Subcutaneous abdominal adipose tissue (tissue), 5 donors: ENCODE results near the gene KLF16.

Experiments
- H3K27ac ChIP-seq: one replicate; pipeline ENCODE4 v1.7.0; 2013; ENCODE audit warnings: low read depth, mild to moderate bottlenecking, inconsistent platforms, low read length, moderate library complexity
- H3K27me3 ChIP-seq, 5 donors: one replicate each; pipeline ENCODE4 v1.7.0; 2013; ENCODE audit warnings: low read length in 5 of 5, inconsistent platforms in 1 of 5; ENCODE audit not compliant: control insufficient read depth in 5 of 5, insufficient read depth in 4 of 5
- H3K36me3 ChIP-seq, 5 donors: one replicate each; pipeline ENCODE4 v1.7.0; 2013; ENCODE audit warnings: low read length in 5 of 5; ENCODE audit not compliant: control insufficient read depth in 5 of 5, insufficient read depth in 5 of 5
- H3K4me1 ChIP-seq, 5 donors: one replicate each; pipeline ENCODE4 v1.7.0; 2013; ENCODE audit warnings: low read length in 5 of 5, mild to moderate bottlenecking in 3 of 5, moderate library complexity in 1 of 5; ENCODE audit not compliant: control insufficient read depth in 5 of 5, insufficient read depth in 5 of 5
- H3K4me3 ChIP-seq, 5 donors: one replicate each; pipeline ENCODE4 v1.7.0; 2013; ENCODE audit warnings: low read length in 5 of 5, low read depth in 1 of 5
- H3K9ac ChIP-seq, 5 donors: one replicate each; pipeline ENCODE4 v1.7.0; 2013; ENCODE audit warnings: low read length in 5 of 5, mild to moderate bottlenecking in 4 of 5, moderate library complexity in 3 of 5
- H3K9me3 ChIP-seq, 5 donors: one replicate each; pipeline ENCODE4 v1.7.0; 2013; ENCODE audit warnings: low read length in 5 of 5; ENCODE audit not compliant: control insufficient read depth in 5 of 5
- donor health status: healthy.
- donor health status: healthy.
- donor health status: healthy.
- donor health status: healthy.
- donor health status: healthy.

Gene KLF16

DNA sequence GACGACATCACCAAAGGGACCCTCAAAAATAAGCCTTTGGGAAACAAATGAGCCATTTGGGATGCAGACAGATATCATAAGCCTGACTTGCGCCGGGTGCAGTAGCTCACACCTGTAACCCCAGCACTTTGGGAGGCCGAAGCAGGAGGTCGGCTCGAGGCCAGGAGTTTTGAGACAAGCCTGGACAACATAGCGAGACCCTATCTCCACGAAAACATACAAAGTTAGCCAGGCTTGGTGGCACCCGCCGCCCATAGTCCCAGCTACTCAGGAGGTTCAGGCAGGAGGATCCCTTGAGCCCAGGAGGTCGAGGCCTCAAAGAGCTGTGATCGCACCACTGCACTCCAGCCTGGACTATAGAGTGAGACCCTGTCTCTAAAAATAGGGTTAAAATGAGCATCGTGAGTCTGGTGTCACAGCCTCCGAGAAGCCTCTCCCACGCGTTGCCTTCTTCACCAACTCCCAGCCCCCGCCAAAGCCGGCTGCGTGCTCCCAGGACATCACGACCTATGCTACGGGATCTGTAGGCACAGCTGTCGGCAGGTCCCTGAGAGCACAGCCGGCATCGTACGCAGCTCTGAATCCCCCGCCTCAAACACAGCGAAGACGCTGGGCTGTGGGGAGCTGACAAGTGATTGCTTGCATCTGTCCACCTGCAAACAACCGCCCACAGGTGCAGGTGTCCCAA is 16.7 kb downstream of the KLF16 start:
- Histone ChIP-seq H3K27me3 (peaks cover 0 to 6% (median 0%) of the 10 kb centered on the region in 5 donors), H3K36me3 (peaks cover 0 to 11% (median 7%) of the 10 kb centered on the region in 5 donors), H3K4me1 (peaks cover 16 to 59% (median 52%) of the 10 kb centered on the region in 5 donors), H3K4me3 (peak overlapping the region; percentile 84 to 93 (median 90)), H3K27ac (peak overlapping the region; percentile 93), H3K9ac (peak overlapping the region; percentile 81 to 99 (median 97)), H3K9me3 (no peaks in the 10 kb centered on the region)

DNA sequence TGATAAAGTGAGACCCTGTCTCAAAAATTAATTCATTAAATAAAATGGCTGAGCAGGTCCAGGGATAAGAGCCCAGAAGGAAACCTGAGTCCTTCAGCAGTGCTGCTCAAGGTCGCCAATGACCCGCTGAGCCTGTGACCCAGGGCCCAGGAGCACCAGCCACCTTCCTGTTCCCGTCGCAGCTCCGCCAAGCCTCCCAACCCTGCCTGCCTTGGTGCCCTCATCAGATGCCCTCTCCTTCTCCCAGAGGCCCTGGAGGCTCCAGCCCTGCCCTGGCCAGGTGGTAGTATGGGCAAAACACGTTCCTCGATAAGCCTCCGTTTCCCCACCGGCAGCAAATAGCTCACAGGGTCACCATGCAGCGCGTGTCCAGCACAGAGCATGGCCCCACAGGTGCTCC is 17.7 kb downstream of the KLF16 start:
- Histone ChIP-seq H3K27me3 (no peaks in the 10 kb centered on the region), H3K4me1 (peaks cover 16 to 69% (median 62%) of the 10 kb centered on the region in 5 donors), H3K27ac (no peak overlapping the region), H3K9me3 (no peaks in the 10 kb centered on the region), H3K9ac (peak overlapping the region in 1 of 5 donors; percentile 0), H3K36me3 (peaks cover 0 to 11% (median 7%) of the 10 kb centered on the region in 5 donors), H3K4me3 (no peak overlapping the region)

DNA sequence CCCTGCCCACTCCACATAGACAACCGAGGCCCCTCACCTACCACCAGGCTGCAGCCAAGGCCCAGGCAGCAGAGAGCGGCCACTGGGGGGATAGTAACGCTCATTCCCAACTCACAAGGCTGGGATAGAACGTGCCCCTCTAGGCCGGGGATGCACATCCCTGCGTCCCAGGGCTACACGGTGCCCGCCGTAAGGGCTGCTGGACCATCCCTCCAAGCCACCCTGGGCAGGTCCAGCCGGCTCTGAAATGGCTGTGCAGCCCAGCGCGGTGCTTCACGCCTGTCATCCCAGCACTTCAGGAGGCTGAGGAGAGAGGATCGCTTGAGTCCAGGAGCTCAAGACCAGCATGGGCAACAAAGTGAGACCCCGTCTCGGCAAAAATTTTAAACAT is 18.3 kb downstream of the KLF16 start:
- no peak overlapping the region for H3K9ac ChIP-seq

DNA sequence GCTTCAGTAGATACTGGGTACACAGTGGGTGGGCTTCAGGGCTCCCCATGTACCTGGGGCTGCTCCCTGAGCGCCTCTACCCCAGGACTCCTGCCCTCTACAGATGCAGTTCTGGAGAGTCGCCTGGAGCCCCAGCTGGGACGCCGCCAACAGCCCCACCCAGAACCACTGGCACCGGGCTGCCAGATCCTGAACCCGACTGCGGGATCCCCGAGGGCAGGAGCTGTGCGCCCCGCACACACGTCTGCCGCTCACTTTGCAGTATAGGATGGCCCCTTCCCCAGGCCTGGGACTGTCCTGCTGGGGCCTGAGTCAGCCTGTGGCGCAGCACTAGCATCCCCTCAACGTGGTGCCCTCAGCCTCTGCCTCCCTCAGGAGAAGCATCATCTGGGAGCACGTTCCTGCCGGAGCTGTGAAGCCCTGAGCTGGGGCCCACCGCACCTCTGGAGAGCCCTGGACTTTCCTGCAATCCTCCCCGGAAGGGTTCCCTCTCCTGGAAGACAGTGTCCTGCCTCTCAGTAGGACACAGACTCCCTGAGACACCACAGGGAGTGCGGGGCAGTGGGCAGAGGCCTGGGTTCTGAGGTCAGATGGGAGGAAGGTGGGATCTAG is 18.8 kb downstream of the KLF16 start:
- H3K4me3 ChIP-seq, result no peak overlapping the region
- no peaks in the 10 kb centered on the region for H3K27me3 ChIP-seq
- H3K27ac ChIP-seq, result no peak overlapping the region
- H3K9ac ChIP-seq, result peak overlapping the region in 1 of 5 donors; percentile 26
- peaks cover 0 to 14% (median 7%) of the 10 kb centered on the region in 5 donors for H3K36me3 ChIP-seq
- H3K4me1 ChIP-seq, result peaks cover 18 to 79% (median 73%) of the 10 kb centered on the region in 5 donors
- no peaks in the 10 kb centered on the region for H3K9me3 ChIP-seq

More for the DNA sequence above, 18.3 kb downstream of the KLF16 start:
- Histone ChIP-seq H3K4me1 (peaks cover 18 to 74% (median 68%) of the 10 kb centered on the region in 5 donors), H3K4me3 (no peak overlapping the region), H3K36me3 (peaks cover 0 to 11% (median 7%) of the 10 kb centered on the region in 5 donors), H3K27me3 (no peaks in the 10 kb centered on the region), H3K27ac (no peak overlapping the region), H3K9me3 (no peaks in the 10 kb centered on the region)

DNA sequence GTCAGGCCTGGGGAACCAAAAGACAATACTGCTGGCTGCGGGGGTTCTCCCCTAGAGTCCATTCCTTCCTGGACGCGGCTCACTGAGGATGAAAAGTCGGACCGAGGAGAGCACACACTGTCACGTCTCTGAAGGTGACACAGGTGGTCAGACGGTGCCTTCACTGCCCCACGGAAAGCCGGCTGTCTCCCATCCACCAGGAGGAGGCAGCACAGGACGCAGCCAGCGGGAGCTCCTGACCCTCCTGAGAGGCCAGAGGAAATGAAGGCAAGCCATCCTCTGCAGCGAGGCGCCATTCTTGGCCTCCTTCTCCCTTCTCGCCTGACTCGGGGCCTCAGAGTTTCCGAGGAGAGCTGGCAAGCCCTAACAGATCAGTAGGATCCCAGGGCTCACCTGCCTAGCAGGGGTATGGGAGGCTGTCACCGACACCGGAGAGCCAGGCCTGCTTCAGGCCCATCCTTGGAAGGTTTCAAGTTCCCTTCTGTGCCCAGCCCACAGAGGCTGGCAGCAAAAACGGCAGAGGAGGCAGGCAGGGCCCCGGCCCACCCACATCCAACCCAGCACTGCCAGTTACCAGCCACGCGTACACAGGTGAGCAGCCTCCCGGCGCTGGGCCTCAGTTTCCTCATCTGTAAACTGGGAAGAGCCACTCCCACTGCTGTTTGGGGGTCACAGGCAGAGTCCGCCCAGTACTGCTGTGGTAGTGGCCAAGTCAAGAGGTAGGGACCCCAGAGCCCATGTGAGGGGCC is 19.6 kb downstream of the KLF16 start:
- no peaks in the 10 kb centered on the region for H3K27me3 ChIP-seq
- peaks cover 0 to 18% (median 7%) of the 10 kb centered on the region in 5 donors for H3K36me3 ChIP-seq
- H3K9me3 ChIP-seq, result no peaks in the 10 kb centered on the region
- H3K9ac ChIP-seq, result peak overlapping the region in 1 of 5 donors; percentile 48
- H3K27ac ChIP-seq, result no peak overlapping the region
- no peak overlapping the region for H3K4me3 ChIP-seq
- peaks cover 18 to 84% (median 78%) of the 10 kb centered on the region in 5 donors for H3K4me1 ChIP-seq

DNA sequence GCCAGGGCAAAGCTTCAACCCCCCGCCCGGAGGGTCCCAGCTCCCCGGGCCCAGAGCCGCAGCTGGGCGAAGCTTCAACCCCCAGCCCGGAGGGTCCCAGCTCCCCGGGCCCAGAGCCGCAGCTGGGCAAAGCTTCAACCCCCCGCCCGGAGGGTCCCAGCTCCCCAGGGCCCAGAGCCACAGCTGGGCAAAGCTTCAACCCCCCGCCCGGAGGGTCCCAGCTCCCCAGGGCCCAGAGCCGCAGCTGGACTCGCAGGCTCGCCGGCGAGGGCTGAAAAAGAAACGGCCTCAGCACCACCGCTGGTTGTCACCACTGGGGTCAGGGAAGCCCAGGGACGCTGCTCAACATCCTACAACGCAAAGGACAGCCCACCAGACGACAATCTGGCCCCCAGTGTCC is 20.3 kb downstream of the KLF16 start:
- Histone ChIP-seq H3K36me3 (peaks cover 0 to 18% (median 7%) of the 10 kb centered on the region in 5 donors), H3K9ac (no peak overlapping the region), H3K4me3 (no peak overlapping the region), H3K4me1 (peaks cover 18 to 88% (median 79%) of the 10 kb centered on the region in 5 donors), H3K9me3 (no peaks in the 10 kb centered on the region), H3K27ac (no peak overlapping the region), H3K27me3 (no peaks in the 10 kb centered on the region)

DNA sequence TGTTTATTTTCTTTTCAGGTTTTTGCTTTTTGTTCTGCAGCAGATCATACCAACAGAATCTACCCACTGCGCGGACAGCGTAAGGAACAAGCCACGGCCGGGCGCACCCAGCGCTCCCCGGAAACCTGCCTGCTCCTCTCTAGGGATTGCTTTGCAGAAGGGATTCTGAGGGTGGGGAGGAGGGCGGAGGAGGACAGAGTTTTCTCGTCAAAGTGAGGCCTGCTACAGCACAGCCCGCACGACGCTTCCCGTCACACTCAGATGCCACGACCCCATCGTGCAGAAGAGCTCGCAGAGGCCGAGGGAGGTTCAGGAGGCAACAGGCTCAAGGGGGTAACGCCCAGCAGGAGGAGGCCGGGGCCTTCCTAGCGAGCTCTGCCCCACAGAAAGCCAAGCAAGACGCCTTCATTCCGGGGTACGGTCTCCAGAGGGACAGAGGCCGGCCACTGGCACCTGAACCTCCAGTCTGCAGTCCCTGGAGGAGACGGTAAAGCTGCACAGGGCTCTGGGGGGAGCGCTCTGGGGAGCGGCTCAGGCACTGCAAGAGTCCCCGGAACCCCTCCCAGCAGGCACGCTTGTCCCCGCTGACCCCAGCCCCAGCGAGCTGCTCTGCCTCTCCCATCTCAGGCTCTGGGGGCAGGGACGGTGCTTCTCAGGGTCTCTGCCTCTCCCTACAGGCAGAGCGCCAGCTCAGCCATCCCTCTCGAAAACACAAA is 22.0 kb downstream of the KLF16 start:
- Histone ChIP-seq H3K9me3 (no peaks in the 10 kb centered on the region), H3K36me3 (peaks cover 0 to 18% (median 7%) of the 10 kb centered on the region in 5 donors), H3K4me1 (peaks cover 6 to 88% (median 79%) of the 10 kb centered on the region in 5 donors), H3K4me3 (peak overlapping the region in 3 of 5 donors; percentile 27 to 53 (median 39)), H3K27me3 (no peaks in the 10 kb centered on the region), H3K27ac (no peak overlapping the region), H3K9ac (peak overlapping the region in 1 of 5 donors; percentile 43)

DNA sequence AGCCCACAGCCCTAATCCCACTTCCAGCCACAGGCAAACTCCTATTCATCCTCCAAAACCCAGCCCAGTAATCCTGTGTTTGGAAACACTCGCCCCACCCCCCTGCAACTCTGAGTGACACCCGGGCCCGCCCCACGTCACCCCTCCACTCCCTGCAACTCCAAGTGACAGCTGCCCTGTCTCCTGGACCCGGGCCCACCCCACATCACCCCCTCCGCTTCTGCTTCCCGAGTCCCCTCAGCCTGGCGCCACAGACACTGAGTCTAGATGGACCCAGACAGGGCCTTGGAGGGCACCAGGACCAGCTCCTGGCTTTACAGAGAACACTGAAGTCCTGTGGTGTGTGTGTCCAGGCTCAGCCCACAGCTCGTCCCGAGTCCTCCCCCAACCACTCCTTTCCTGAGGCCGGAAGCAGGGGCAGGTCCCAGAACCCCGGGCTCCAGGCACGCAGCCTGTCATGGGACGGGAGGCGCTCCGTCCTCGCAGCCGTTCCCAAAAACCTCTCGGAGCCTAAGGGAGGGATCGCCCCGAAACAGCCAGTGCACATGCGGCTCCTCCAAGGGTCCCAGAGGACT is 22.8 kb downstream of the KLF16 start:
- no peaks in the 10 kb centered on the region for H3K9me3 ChIP-seq
- no peaks in the 10 kb centered on the region for H3K27me3 ChIP-seq
- H3K36me3 ChIP-seq, result peaks cover 0 to 13% (median 7%) of the 10 kb centered on the region in 5 donors
- peak overlapping the region in 1 of 5 donors; percentile 43 for H3K9ac ChIP-seq
- no peak overlapping the region for H3K27ac ChIP-seq
- peaks cover 3 to 85% (median 71%) of the 10 kb centered on the region in 5 donors for H3K4me1 ChIP-seq
- peak overlapping the region in 4 of 5 donors; percentile 15 to 53 (median 33) for H3K4me3 ChIP-seq
